H1 (cell line): ENCODE results near the gene NEUROG1. TPM values are rescaled to one million over a fixed set of nuclear protein-coding genes. Genes with fewer than 3 reads are reported as not detected.

Experiments
- CTCF ChIA-PET: fragments of 300-600 bp; sonication (Branson Sonifier 250); formaldehyde crosslinking; loops from one replicate; lab custom pipeline; 2021; ENCODE audit not compliant: partially characterized antibody; lab: Charles Lee
- POLR2A ChIA-PET: fragments of 300-600 bp; sonication (Branson Sonifier 250); formaldehyde crosslinking; loops from one replicate; lab custom pipeline; 2021; ENCODE audit warnings: inconsistent platforms; ENCODE audit not compliant: partially characterized antibody; lab: Charles Lee
- DNase-seq, 2 experiments: peaks; one replicate each; pipeline versions ENCODE4 v3.0.0 to v3.0.0-alpha.2; 2010 to 2022; ENCODE audit warnings: low spot score in 2 of 2, low read depth in 1 of 2, mixed read lengths in 1 of 2
- FAIRE-seq: peaks from 2 replicates; lab custom pipeline; 2011; peaks lifted over from hg19 to GRCh38; lab: Jason Lieb, UNC
- H2AFZ ChIP-seq: 2 replicates; pipeline ENCODE4 v1.8.1; 2012; ENCODE audit warnings: low read length, inconsistent platforms
- H2AK5ac ChIP-seq: 2 replicates; pipeline ENCODE4 v1.6.1; 2013; ENCODE audit warnings: low read depth, low read length
- H2BK120ac ChIP-seq: replicated peaks from 2 replicates; pipeline ENCODE3; 2013; ENCODE audit warnings: low read depth, low read length, inconsistent platforms
- H2BK12ac ChIP-seq: 2 replicates; pipeline ENCODE4 v1.6.1; 2013; ENCODE audit warnings: low read depth, low read length
- H2BK15ac ChIP-seq: 2 replicates; pipeline ENCODE4 v1.6.1; 2013; ENCODE audit warnings: low read length
- H2BK20ac ChIP-seq: 2 replicates; pipeline ENCODE4 v1.6.1; 2013; ENCODE audit warnings: low read length
- H2BK5ac ChIP-seq: 2 replicates; pipeline ENCODE4 v1.6.1; 2013; ENCODE audit warnings: low read depth, low read length
- H3K14ac ChIP-seq: 2 replicates; pipeline ENCODE4 v1.6.1; 2013; ENCODE audit warnings: inconsistent platforms; ENCODE audit not compliant: insufficient read length
- H3K18ac ChIP-seq: 2 replicates; pipeline ENCODE4 v1.6.1; 2013; ENCODE audit warnings: low read length; ENCODE audit errors: extremely low read depth
- H3K23ac ChIP-seq: 2 replicates; pipeline ENCODE4 v1.6.1; 2013; ENCODE audit warnings: inconsistent platforms; ENCODE audit not compliant: insufficient read length
- H3K23me2 ChIP-seq: 2 replicates; pipeline ENCODE4 v1.6.1; 2013; ENCODE audit warnings: low read depth, low read length
- H3K27ac ChIP-seq: 2 replicates; pipeline ENCODE4 v1.6.1; 2011; ENCODE audit warnings: low read depth, low read length, inconsistent platforms
- H3K27me3 ChIP-seq, 4 experiments: replicated peaks in 1 of 4; 1 replicate in 1 of 4; 2 replicates in 3 of 4; pipeline versions ENCODE4 v1.6.1 to v1.8.1; 2011 to 2013; ENCODE audit warnings: low read length in 3 of 4, mild to moderate bottlenecking in 3 of 4, inconsistent platforms in 2 of 4, mixed read lengths in 2 of 4, moderate library complexity in 1 of 4; ENCODE audit not compliant: control insufficient read depth in 3 of 4, insufficient read depth in 3 of 4; ENCODE audit errors: extremely low read depth in 1 of 4
- H3K36me3 ChIP-seq, 4 experiments: 2 replicates each; pipeline versions ENCODE4 v1.6.1 to v1.8.1; 2011 to 2013; ENCODE audit warnings: mild to moderate bottlenecking in 4 of 4, low read length in 3 of 4, moderate library complexity in 2 of 4, control low read depth in 1 of 4, inconsistent platforms in 1 of 4; ENCODE audit not compliant: insufficient read depth in 4 of 4, control insufficient read depth in 2 of 4
- H3K4ac ChIP-seq: replicated peaks from 2 replicates; pipeline ENCODE3; 2013; ENCODE audit warnings: low read length, low read depth, mixed read lengths, inconsistent platforms; ENCODE audit not compliant: insufficient read length
- H3K4me1 ChIP-seq, 4 experiments: replicated peaks in 1 of 4; 1 replicate in 1 of 4; 2 replicates in 3 of 4; pipeline versions ENCODE4 v1.6.1 to v1.8.1; 2011 to 2013; ENCODE audit warnings: low read length in 3 of 4, inconsistent platforms in 2 of 4, mixed read lengths in 1 of 4; ENCODE audit not compliant: insufficient read depth in 4 of 4, control insufficient read depth in 3 of 4
- H3K4me2 ChIP-seq, 2 experiments: 2 replicates each; pipeline versions ENCODE4 v1.6.1 to v1.8.1; 2011 to 2013; ENCODE audit warnings: low read depth in 2 of 2, low read length in 2 of 2, control low read depth in 1 of 2, inconsistent platforms in 1 of 2, mild to moderate bottlenecking in 1 of 2; ENCODE audit not compliant: insufficient read depth in 1 of 2
- H3K4me3 ChIP-seq, 4 experiments: fragments of 200-600, 300-600 bp in 1 of 4; sonication (generic), shearing (Covaris generic), sonication (Bioruptor Twin) in 1 of 4; 2 replicates each; pipeline versions ENCODE4 v1.5.1 to v1.8.1; 2011 to 2016; ENCODE audit warnings: low read length in 4 of 4, low read depth in 3 of 4, control low read depth in 2 of 4, inconsistent platforms in 2 of 4, mild to moderate bottlenecking in 2 of 4, mixed read lengths in 1 of 4, moderate library complexity in 1 of 4; ENCODE audit not compliant: insufficient read depth in 2 of 4; ENCODE audit errors: extremely low read depth in 1 of 4
- H3K56ac ChIP-seq: replicated peaks from 2 replicates; pipeline ENCODE3; 2013; ENCODE audit warnings: low read depth, mild to moderate bottlenecking, mixed read lengths, low read length, inconsistent platforms; ENCODE audit not compliant: insufficient read length
- H3K79me1 ChIP-seq: 2 replicates; pipeline ENCODE4 v1.6.1; 2013; ENCODE audit warnings: low read depth, low read length, control low read depth
- H3K79me2 ChIP-seq, 2 experiments: 2 replicates each; pipeline versions ENCODE4 v1.6.1 to v1.8.1; 2012 to 2013; ENCODE audit warnings: low read length in 2 of 2, mild to moderate bottlenecking in 2 of 2, inconsistent platforms in 1 of 2; ENCODE audit not compliant: insufficient read depth in 2 of 2, control insufficient read depth in 1 of 2
- H3K9ac ChIP-seq, 4 experiments: replicated peaks in 1 of 4; 1 replicate in 1 of 4; 2 replicates in 3 of 4; pipeline versions ENCODE4 v1.6.1 to v1.8.1; 2011 to 2013; ENCODE audit warnings: low read depth in 3 of 4, low read length in 3 of 4, control low read depth in 2 of 4, mild to moderate bottlenecking in 2 of 4, moderate library complexity in 2 of 4, inconsistent platforms in 1 of 4; ENCODE audit errors: extremely low read depth in 1 of 4
- H3K9me3 ChIP-seq, 2 experiments: 2 replicates each; pipeline versions ENCODE4 v1.6.1 to v1.8.1; 2012 to 2013; ENCODE audit warnings: mild to moderate bottlenecking in 2 of 2, moderate library complexity in 2 of 2, control low read depth in 1 of 2, inconsistent platforms in 1 of 2, low read depth in 1 of 2, low read length in 1 of 2, mixed read lengths in 1 of 2; ENCODE audit not compliant: insufficient read depth in 2 of 2
- H4K20me1 ChIP-seq, 2 experiments: replicated peaks in 1 of 2; 2 replicates each; pipeline versions ENCODE3 to v1.8.1; 2011 to 2013; ENCODE audit warnings: inconsistent platforms in 2 of 2, low read length in 2 of 2, mild to moderate bottlenecking in 1 of 2; ENCODE audit not compliant: insufficient read depth in 2 of 2, control insufficient read depth in 1 of 2
- H4K5ac ChIP-seq: 2 replicates; pipeline ENCODE4 v1.6.1; 2013; ENCODE audit warnings: low read length, low read depth, mixed read lengths, inconsistent platforms; ENCODE audit not compliant: insufficient read length
- H4K8ac ChIP-seq: 2 replicates; pipeline ENCODE4 v1.8.0; 2013; ENCODE audit warnings: mild to moderate bottlenecking, moderate library complexity, low read length, inconsistent platforms; ENCODE audit not compliant: insufficient read depth; ENCODE audit errors: extremely low read depth
- H4K91ac ChIP-seq: replicated peaks from 2 replicates; pipeline ENCODE3; 2013; ENCODE audit warnings: low read length, mixed read lengths, inconsistent platforms; ENCODE audit not compliant: insufficient read length
- CBX8 ChIP-seq: fragments of 300-800, 300-1000 bp; sonication (generic); IDR thresholded peaks from 2 replicates; pipeline ENCODE4 v1.7.1; 2016; ENCODE audit warnings: low read depth, low read length, borderline replicate concordance
- CHD1 ChIP-seq: IDR thresholded peaks from 2 replicates; pipeline ENCODE4 v1.6.1; 2012; ENCODE audit warnings: low read depth, low read length, improper control_type of control experiment
- EZH2 ChIP-seq: fragments of 200-600 bp; sonication (generic); IDR thresholded peaks from 2 replicates; pipeline ENCODE4 v1.7.1; 2012; ENCODE audit warnings: low read depth, mild to moderate bottlenecking, moderate library complexity, low read length, inconsistent platforms; ENCODE audit not compliant: severe bottlenecking
- KDM5A ChIP-seq: fragments of 200-600 bp; IDR thresholded peaks from 2 replicates; pipeline ENCODE4 v1.7.1; 2012; ENCODE audit warnings: mild to moderate bottlenecking, low read length, inconsistent platforms, mixed read lengths
- NANOG ChIP-seq: IDR thresholded peaks from 2 replicates; pipeline ENCODE4 v1.6.1; 2011; ENCODE audit warnings: low read length, low read depth, mild to moderate bottlenecking, inconsistent platforms; ENCODE audit not compliant: insufficient read depth, poor library complexity, severe bottlenecking
- PHF8 ChIP-seq: fragments of 200-600 bp; sonication (generic); conservative IDR thresholded peaks from 2 replicates; pipeline ENCODE4 v1.7.1; 2012; ENCODE audit warnings: low read depth, mild to moderate bottlenecking, inconsistent platforms, low read length, moderate library complexity
- RFX5 ChIP-seq: IDR thresholded peaks from 2 replicates; pipeline ENCODE4 v1.6.1; 2011; ENCODE audit warnings: low read depth, low read length, improper control_type of control experiment, borderline replicate concordance
- SIRT6 ChIP-seq: IDR thresholded peaks from one replicate; pipeline ENCODE4 v1.7.1; 2012; ENCODE audit warnings: low read length, inconsistent platforms
- SP2 ChIP-seq: IDR thresholded peaks from 2 replicates; pipeline ENCODE4 v1.6.1; 2012; ENCODE audit warnings: mild to moderate bottlenecking, low read length, inconsistent platforms
- SP4 ChIP-seq: IDR thresholded peaks from 2 replicates; pipeline ENCODE4 v1.6.1; 2012; ENCODE audit warnings: low read length, inconsistent platforms
- TBP ChIP-seq: IDR thresholded peaks from 2 replicates; pipeline ENCODE4 v1.6.1; 2011; ENCODE audit warnings: low read depth, low read length, improper control_type of control experiment
- YY1 ChIP-seq: IDR thresholded peaks from 2 replicates; pipeline ENCODE4 v1.6.1; 2011; ENCODE audit warnings: low read depth, mild to moderate bottlenecking, low read length
- WGBS, 2 experiments: shearing (Covaris generic) in 1 of 2; methylation state at CpG; one replicate each; pipeline versions ENCODE4 v1.1.6 to v1.1.7; 2013 to 2015; ENCODE audit warnings: low lambda C conversion rate in 2 of 2, mixed read lengths in 2 of 2, inconsistent platforms in 1 of 2, low coverage in 1 of 2, missing lambda C conversion rate in 1 of 2; ENCODE audit not compliant: insufficient replicate concordance in 2 of 2, insufficient coverage in 1 of 2, insufficient read length in 1 of 2; ENCODE audit errors: extremely low coverage in 1 of 2, missing lambda C conversion rate in 1 of 2; 5-methylcytosine and 5-hydroxymethylcytosine counted together
- polyA plus RNA-seq, 7 experiments: library from polyadenylated mRNA; depleted of rRNA in 3 of 7; stranded (reverse) in 5 of 7; unstranded in 2 of 7; fragments of >200 nt in 5 of 7; fragments of 200-250 nt in 2 of 7; gene quantifications; 1 replicate in 5 of 7; 2 replicates in 1 of 7; 4 replicates in 1 of 7; pipeline versions ENCODE4 v1.2.1 to v1.2.3, GENCODE V29; 2011 to 2013; ENCODE audit warnings: missing spikeins in 2 of 7, mixed read lengths in 2 of 7
- total RNA-seq: library from RNA; stranded (reverse); fragmentation: NEBNext Ultra II Directional; extraction: Animal tissue kit (Norgen Biotek cat#: 25700); gene quantifications from 2 replicates; pipeline ENCODE4 v1.2.1, GENCODE V29; 2021

NEUROG1 gene
- total and polyA plus RNA-seq, 2 of the 8 experiments (the other 6 are each of a cell fraction or from before 2014, with no cell fraction given): not detected

GRCh38 chr5:135555530-135555929 lies 19.8 kb upstream of the NEUROG1 start:
- TF ChIP-seq NANOG: no peak
- TF ChIP-seq SP2: no peak
- no peak for TF ChIP-seq KDM5A
- TF ChIP-seq EZH2: no peak
- no peak for TF ChIP-seq SP4
- no peak for TF ChIP-seq YY1
- no peak for TF ChIP-seq PHF8
- TF ChIP-seq RFX5: no peak
- TF ChIP-seq SIRT6: no peak
- TF ChIP-seq CBX8: no peak
- no peak for TF ChIP-seq TBP
- no peak for TF ChIP-seq CHD1
- Histone ChIP-seq H4K8ac (no peak overlapping the region), H3K36me3 (no peaks in the 10 kb centered on the region), H3K9ac (no peak overlapping the region), H3K4me2 (no peak overlapping the region), H3K23me2 (no peaks in the 10 kb centered on the region), H4K91ac (no peak overlapping the region), H3K56ac (no peak overlapping the region), H2BK12ac (no peak overlapping the region), H3K27ac (no peak overlapping the region), H3K18ac (no peak overlapping the region), H3K23ac (no peak overlapping the region), H3K4ac (no peak overlapping the region), H2BK15ac (no peak overlapping the region), H2BK5ac (no peak overlapping the region), H4K20me1 (peaks cover 0 to 3% of the 10 kb centered on the region in 2 experiments), H2AFZ (no peak overlapping the region), H3K14ac (no peak overlapping the region), H3K27me3 (peaks cover 9 to 13% (median 11%) of the 10 kb centered on the region in 4 experiments), H3K79me1 (no peaks in the 10 kb centered on the region), H2BK20ac (no peak overlapping the region), H3K4me1 (no peaks in the 10 kb centered on the region; a peak in 2 of 7 replicates), H3K79me2 (no peaks in the 10 kb centered on the region), H3K4me3 (no peak overlapping the region), H2BK120ac (no peak overlapping the region), H3K9me3 (no peaks in the 10 kb centered on the region), H2AK5ac (no peak overlapping the region), H4K5ac (no peak overlapping the region)
- POLR2A ChIA-PET: no interaction called here
- no peak for FAIRE-seq
- no peak for DNase-seq
- CTCF ChIA-PET: interaction anchor here (0.6 to 11.4 kb wide), 9 partner anchors 14 to 274 kb away, joined by 3 to 778 read pairs (median 72); partner anchors contain the start of genes CXCL14, NEUROG1, SLC25A48 and TIFAB
- 93% methylated on average over 2 of the region's 2 CpGs; no CpG with 5 or more reads in 1 of the 2 experiments for WGBS, 2 experiments
